NT2/D1 (cell line): ENCODE results near the gene XPR1.

ENCODE experiments used
- SUZ12 ChIP-seq: IDR thresholded peaks from 2 replicates; pipeline ENCODE4 v1.6.1; 2011; ENCODE audit not compliant: insufficient read length, insufficient read depth; ENCODE audit errors: extremely low read depth
- YY1 ChIP-seq: IDR thresholded peaks from 2 replicates; pipeline ENCODE4 v1.6.1; 2011; ENCODE audit not compliant: insufficient read length, insufficient read depth
- ZNF274 ChIP-seq: IDR thresholded peaks from 2 replicates; pipeline ENCODE4 v1.6.1; 2011; ENCODE audit warnings: mild to moderate bottlenecking, low read depth, low read length

DNA sequence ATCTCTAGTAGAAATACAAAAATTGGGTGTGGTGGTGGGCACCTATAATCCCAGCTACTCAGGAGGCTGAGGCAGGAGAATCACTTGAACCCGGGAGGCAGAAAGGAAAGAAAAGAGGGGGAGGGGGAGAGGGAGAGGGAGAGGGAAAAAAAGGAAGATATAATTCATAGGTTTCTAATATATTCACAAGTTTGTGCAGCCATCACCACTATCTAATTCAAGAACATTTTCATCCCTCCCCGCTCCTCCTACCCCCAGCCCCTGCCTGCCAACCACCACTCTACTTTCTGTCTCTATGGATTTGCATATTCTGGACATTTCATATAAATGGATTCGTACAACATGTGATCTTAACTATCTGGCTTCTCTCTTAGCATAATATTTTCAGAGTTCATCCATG, 147.8 kb downstream of the XPR1 start:
- TF ChIP-seq ZNF274 (no peak), YY1 (no peak), SUZ12 (no peak)
